SKM-1 treated with dmso at 0.1 percent for 144 hours (cell line): ENCODE results near the gene R3HDML.
"Not testable (repeated sequence)": the region's sequence is repeated elsewhere in the genome, so short reads cannot be mapped to it uniquely, and the experiment has no call there.

Source experiments
- DNase-seq: peaks from one replicate; lab custom pipeline; 2025; ENCODE audit not compliant: unreplicated experiment; lab: John Stamatoyannopoulos, UW

Gene R3HDML

DNA sequence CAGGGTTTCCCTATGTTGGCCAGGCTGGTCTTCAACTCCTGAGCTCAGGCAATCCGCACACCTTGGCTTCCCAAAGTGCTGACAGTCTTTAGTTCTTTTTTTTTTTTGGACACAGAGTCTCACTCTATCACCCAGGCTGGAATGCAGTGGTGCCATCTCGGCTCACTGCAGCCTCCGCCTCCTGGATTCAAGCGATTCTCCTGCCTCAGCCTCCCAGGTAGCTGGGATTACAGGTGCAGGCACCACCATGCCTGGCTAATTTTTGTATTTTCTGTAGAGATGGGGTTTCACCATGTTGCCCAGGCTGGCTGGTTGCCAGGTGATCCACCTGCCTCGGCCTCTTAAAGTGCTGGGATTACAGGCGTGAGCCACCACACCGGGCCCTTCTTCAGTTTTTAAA is 9.1 kb upstream of the R3HDML start:
- not testable (repeated sequence) for DNase-seq

DNA sequence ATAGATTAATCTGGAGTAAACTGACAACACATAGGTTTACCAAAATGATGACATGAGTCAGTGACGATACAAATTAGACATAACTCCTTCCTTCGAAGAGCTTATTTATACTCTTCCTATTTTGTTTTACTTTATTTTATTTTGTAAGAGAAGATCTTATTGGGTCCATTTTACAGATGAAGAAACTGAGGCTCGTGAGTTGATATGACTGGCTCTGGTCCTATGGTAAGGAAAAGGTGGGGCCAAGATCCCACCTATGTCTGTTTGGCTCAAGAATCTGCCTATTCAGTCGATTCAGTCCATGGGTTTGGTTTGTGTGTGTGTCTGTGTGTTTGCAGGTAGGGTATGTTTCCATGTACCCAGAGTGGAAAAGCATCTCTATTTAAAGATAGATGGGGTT is 8.4 kb upstream of the R3HDML start:
- no peak for DNase-seq

GRCh38 chr20:44331201-44331600 is 5.6 kb upstream of the R3HDML start:
- DNase-seq, result no peak

GRCh38 chr20:44334306-44334705 is 2.5 kb upstream of the R3HDML start:
- DNase-seq, result no peak

- no peak for DNase-seq
Observed at GRCh38 chr20:44334709-44335108, 2.1 kb upstream of the R3HDML start.

DNA sequence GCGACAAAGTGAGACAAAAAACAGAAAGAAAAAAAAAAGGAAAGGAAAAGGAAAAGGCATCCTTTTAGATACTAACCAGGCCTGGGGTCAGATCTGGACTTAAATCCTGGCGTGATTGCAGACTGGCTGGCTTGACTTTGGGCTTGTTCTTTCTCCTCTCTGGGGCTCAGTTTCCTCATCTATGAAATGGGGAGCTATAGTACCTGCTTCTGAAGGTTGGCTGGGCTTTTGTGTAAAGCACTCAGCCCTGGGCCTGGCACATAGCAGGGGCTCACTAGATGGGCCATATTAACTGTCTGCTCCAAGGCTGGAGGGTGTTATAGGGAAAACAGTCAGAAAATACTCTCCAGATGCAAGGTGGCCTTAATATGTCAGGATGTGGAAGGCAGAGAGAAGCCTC is 1.2 kb upstream of the R3HDML start:
- DNase-seq, result no peak

DNA sequence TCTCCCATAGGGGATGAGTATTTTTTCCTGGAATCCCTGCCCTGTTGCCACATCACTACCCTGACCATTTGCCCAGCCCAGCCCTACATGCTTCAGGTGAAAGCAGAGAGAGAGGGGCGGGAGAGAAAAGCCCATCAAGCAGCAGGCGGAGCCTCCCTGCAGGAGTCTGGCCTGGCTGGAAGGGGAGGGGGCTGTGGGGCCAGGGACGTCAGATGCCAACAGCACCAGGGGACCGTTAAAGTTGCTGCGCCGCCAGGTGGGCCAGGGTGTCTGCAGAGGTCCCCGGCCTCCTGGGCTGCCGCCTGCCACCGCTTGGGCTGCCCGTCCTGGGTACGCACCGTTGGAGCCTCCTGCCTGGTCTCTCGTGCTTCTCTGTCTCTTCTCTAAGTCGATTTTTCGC is 757 bp upstream of the R3HDML start:
- DNase-seq, result no peak

DNA sequence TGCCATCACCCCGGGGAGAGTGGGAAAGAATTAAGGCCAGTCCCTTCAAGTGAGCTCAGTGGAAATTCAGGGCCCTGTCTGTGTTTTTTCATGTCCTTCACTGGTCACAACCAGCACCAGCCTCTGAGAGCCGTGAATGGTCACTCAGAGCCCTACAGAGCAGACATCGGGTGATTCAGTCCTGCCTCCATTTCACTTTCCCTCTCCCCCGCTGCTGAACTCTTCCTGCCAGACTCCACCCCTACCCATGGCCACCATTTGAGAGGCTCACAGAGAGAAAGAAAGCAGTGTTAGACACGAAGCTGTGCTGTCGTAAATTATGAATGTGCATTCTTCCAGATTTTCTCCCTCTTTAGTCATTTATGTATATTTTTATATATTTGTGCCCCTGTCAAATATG is 5.4 kb downstream of the R3HDML start:
- no peak for DNase-seq

DNA sequence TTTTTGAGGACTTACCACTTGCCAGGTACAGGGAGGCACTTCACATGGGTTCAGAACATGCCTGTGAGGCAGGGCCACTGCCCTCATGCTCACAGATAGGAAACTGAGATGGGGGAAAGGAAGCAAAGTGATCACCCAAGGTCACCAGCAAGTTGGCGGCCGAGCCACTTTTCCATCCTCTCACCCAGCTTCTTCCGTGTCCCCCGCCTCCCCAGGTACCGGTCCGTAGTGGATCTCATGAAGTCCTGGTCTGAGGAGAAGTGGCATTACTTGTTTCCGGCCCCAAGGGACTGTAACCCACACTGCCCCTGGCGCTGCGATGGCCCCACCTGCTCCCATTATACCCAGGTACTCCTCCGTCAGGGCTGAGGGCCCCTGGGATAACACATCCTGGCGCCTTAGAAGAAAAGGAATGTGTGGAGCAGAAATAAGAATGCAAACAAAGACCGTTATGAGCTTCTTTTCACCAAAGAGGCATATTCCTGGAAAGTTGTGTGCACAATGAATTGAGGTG is 6.4 kb downstream of the R3HDML start:
- DNase-seq, result no peak

DNA sequence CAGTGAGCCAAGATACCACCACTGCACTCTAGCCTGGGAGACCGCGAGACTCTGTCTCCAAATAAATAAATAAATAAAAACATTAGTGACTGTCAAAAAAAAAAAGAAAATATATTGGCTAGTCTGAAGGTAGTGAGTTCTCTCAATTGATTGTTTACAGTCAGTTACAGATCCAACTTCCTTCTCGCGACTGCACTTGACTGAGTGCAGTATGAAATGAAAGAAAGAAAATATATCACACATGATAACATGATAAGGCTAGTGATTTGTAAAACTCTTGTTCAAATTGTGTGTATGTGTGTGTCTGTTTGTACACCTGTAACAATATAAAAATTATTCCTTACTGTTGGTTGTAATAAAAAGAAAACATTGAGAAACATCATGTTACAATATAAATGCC is 7.9 kb downstream of the R3HDML start:
- no peak for DNase-seq

DNA sequence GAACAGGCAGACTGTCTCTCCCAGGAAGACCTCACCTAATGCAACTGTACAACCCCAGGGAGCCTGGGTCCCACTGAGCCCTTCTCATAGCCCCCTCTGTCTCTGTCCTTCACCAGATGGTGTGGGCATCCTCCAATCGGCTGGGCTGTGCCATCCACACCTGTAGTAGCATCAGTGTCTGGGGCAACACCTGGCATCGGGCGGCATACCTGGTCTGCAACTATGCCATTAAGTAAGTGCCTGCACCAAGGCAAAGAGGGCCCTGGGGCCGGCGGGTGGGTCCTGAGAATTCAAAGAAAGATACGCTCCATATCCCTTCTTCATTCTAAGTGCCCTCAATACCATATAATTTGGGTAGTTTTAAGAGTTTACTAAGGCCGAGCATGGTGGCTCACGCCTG is 8.3 kb downstream of the R3HDML start:
- no peak for DNase-seq

GRCh38 chr20:44345941-44346340 is 9.1 kb downstream of the R3HDML start:
- not testable (repeated sequence) for DNase-seq

DNA sequence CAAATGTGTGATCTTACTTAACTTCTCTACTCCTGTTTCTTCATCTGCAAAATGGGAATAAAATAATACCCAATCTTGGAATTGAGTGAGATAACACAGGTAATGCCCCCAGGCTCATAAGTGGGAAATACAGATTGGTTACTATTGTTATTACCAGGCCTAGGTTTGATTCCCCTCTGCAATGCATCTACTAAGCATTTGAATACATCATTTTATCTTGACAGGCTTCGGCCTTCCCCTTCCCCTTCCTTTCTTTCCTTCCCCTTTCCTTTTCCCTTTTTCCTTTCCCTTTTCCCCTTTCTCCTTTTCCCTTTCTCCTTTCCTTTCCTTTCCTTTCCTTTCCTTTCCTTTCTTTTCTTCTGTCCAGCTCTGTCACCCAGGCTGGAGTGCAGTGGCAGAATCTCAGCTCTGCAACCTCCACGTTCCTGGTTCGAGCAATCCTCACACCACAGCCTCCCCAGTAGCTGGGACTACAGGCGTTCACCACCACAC is 11.4 kb downstream of the R3HDML start:
- DNase-seq, result no peak

DNA sequence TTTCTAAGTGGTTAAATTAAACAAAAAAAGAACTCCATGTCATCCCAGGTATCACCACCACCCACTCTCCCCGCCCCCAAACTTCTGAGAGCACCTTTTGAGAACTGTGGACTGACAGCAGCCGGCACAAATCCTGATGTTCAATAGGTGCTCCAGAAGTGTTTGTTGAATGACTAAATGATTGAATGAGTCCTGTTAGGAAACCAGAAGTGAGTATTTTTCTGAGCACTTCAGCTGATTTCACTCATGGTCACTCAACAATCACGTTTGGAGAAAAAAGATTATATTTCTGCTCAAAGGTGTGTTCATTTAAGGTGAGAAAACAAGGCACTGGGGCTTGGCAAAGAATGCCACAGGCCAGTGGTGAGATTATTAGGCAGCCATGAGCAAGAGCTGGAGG is 12.5 kb downstream of the R3HDML start:
- DNase-seq, result no peak

- DNase-seq, result no peak
Observed at GRCh38 chr20:44350567-44350966, 13.7 kb downstream of the R3HDML start.

GRCh38 chr20:44354979-44355497 is 18.2 kb downstream of the R3HDML start:
- DNase-seq, result no peak

DNA sequence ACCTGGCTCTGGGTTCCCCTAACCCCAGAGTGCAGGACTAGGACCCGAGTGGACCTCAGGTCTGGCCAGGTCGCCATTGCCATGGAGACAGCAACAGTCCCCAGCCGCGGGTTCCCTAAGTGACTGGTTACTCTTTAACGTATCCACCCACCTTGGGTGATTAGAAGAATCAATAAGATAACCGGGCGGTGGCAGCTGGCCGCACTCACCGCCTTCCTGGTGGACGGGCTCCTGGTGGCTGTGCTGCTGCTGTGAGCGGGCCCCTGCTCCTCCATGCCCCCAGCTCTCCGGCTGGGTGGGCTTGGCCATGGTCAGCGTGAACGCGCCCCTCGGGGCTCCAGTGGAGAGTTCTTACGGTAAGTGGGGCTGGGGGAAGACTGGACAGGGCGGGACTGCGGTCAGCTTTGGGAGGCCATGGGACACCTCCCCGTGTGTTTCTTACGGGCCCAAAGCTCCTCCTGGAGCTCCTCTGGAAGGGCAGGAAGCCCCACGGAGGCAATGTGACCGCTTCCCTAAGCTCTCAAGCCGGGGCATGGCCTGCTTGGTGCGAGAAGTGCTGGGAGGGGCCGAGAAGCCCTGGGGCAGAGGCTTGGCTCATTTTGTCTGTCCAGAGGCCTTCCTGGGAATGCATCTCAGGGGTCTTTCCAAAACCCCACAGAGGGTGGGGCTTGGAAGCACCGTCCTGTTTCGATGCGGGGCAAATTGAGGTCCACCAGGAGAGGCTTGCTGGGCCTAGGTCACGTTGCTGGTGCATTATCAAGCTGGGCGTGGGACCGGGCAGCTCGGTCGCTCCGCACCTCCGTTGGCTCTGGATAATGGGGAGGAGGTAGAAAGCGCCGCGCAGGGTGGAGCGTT is 18.9 kb downstream of the R3HDML start, which contains the start of gene HNF4A:
TSS of gene HNF4A (plus strand) at position 202 of the 855 bp plus-strand sequence. CDS start at position 308, 106 bp downstream.
- no peak for DNase-seq

- DNase-seq, result no peak
Observed at GRCh38 chr20:44356353-44356723, 19.5 kb downstream of the R3HDML start.

- DNase-seq, result no peak
Observed at GRCh38 chr20:44357020-44357419, 20.2 kb downstream of the R3HDML start.

DNA sequence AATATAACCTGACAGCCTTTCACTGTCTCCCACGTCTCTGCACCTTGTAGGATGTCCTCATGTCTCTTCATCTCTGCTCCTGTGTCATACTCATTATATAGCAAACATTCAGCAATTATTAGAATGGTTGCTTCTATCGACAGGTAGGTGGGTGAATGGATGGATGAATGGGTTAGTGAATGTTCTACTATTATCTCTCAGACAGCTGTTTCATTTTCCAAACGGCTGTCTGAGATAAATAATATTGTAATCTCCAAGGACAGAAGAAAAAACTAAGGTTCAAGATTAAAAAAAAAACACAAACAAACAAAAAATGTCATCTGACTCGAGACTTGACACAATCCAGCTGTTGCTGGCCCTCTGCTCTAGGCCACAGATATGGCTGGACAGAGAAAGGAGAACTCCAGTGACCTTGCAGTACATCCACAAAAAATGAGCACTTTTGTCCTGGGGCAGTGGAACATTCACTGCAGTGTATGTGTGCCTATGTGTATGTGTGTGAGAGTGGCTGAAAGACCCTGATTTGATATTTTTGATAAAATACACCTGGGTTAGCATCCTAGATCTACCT is 20.8 kb downstream of the R3HDML start:
- no peak for DNase-seq

DNA sequence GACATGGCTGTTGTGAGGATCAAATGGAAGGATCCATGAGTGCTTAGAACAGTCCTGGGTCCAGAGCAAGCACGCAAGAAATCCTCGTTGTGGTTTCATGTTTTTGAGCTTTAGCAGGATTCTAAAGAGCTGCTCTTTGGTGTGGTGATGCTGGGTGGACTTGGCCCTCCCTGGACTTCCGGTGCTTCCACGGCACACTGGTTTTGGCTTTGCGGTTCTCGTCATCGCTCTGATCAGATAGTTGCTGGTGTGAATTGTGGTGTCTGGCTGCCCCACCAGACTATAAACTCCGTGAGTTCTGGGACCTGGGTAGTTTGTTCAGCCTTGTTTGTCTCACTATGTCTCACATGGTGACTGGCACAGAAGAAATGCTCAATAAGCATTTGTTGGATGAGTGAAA is 21.9 kb downstream of the R3HDML start:
- no peak for DNase-seq

GRCh38 chr20:44360221-44360620 is 23.4 kb downstream of the R3HDML start:
- no peak for DNase-seq
